Endometrium (tissue), 2 donors: Measurements from ENCODE around the gene TAP2.

ENCODE experiments used
- FAIRE-seq: peaks from 2 replicates; lab custom pipeline; 2012; peaks lifted over from hg19 to GRCh38; lab: Jason Lieb, UNC
- donor health status: control.
- donor health status: control.

The TAP2 gene

DNA sequence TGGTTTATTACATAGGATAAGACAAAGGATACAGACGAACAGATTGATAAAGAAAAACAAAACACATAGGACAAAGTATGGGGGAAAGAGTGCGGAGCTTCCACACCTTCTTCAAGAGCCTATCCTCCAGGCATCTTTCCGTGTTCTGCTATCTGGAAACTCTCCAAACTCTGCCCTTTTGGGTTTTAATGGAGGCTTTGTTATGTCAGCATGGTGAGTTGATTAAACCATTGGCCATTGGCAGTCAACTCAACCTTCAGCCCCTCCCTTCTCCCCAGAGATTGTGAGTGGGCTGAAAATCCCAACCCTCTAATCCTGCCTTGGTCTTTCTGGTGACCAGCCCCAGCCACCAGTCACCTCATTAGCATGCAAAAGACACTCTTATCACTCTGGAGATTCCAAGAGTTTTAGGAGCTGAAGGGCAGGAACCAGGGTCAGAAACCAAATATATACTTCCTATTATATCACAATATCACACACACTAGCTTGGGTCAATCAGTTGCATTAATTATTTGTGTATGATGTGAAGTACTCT, 45.6 kb downstream of the TAP2 start:
- no peak for FAIRE-seq

DNA sequence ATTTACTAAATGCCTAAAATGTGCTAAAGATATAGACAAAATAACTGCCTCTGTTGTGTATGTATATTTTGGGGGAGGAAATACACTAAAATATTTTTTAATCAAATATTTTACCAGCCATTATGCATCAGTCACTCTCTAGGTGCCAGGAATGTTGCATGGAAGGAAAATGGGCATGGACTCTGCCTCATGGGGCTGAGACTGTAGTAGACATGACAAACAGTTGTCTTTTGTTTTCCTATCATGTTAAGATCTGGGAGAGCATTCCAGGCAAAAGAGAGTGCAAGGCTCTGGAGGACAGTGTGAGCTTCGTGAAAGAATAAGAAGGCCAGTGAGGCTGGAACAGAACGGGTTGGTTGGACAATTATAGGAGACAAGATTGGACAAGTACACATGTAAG, 48.2 kb downstream of the TAP2 start:
- FAIRE-seq = no peak
